Natural killer cell (primary cell): Measurements from ENCODE around the gene SMPDL3A. TPM values are rescaled to one million over a fixed set of nuclear protein-coding genes. Genes with fewer than 3 reads are reported as not detected.

ENCODE experiments used
- ATAC-seq, 3 donors: fragments of 150-1000 bp in 2 of 3; fragments of 200-7000 bp in 1 of 3; cut with Tn5 transposase; 1 replicate in 1 of 3; 2 replicates in 2 of 3; pipeline ENCODE4 v1.10.0; 2021; ENCODE audit warnings: mild to moderate bottlenecking in 2 of 3, moderate library complexity in 2 of 3
- DNase-seq, 2 donors: peaks; one replicate each; pipeline versions ENCODE4 v3.0.0 to v3.0.0-alpha.2; 2013 to 2021; ENCODE audit warnings: mixed read lengths in 1 of 2
- H3K27ac ChIP-seq: one replicate; pipeline ENCODE4 v1.5.1; 2013; ENCODE audit warnings: mild to moderate bottlenecking, low read length
- H3K27me3 ChIP-seq: one replicate; pipeline ENCODE4 v1.6.1; 2013; ENCODE audit warnings: low read length; ENCODE audit not compliant: control insufficient read depth, insufficient read depth
- H3K36me3 ChIP-seq: one replicate; pipeline ENCODE4 v1.6.1; 2013; ENCODE audit warnings: low read length; ENCODE audit not compliant: control insufficient read depth, insufficient read depth
- H3K4me1 ChIP-seq: one replicate; pipeline ENCODE4 v1.6.1; 2013; ENCODE audit warnings: low read length; ENCODE audit not compliant: control insufficient read depth, insufficient read depth
- H3K4me3 ChIP-seq: one replicate; pipeline ENCODE4 v1.5.1; 2013; ENCODE audit warnings: low read length
- H3K9me3 ChIP-seq: one replicate; pipeline ENCODE4 v1.6.1; 2013; ENCODE audit warnings: low read length; ENCODE audit not compliant: control insufficient read depth, insufficient read depth
- H3K27ac Mint-ChIP-seq, 2 donors: one replicate each; pipeline ENCODE4 v1.8.0; 2022; ENCODE audit warnings: mild to moderate bottlenecking in 2 of 2, mixed read lengths in 2 of 2, moderate library complexity in 1 of 2
- H3K27me3 Mint-ChIP-seq, 2 donors: one replicate each; pipeline ENCODE4 v1.8.0; 2022; ENCODE audit warnings: low read depth in 2 of 2, mixed read lengths in 2 of 2
- H3K36me3 Mint-ChIP-seq: one replicate; pipeline ENCODE4 v1.8.0; 2022; ENCODE audit warnings: mixed read lengths
- H3K4me1 Mint-ChIP-seq, 2 donors: one replicate each; pipeline ENCODE4 v1.8.0; 2022; ENCODE audit warnings: mixed read lengths in 2 of 2
- H3K4me3 Mint-ChIP-seq: one replicate; pipeline ENCODE4 v1.8.0; 2022; ENCODE audit warnings: mild to moderate bottlenecking, moderate library complexity, mixed read lengths
- H3K9me3 Mint-ChIP-seq, 2 donors: one replicate each; pipeline ENCODE4 v1.8.0; 2022; ENCODE audit warnings: mixed read lengths in 2 of 2
- WGBS: methylation state at CpG from one replicate; pipeline ENCODE4 v1.1.7; 2013; ENCODE audit warnings: missing lambda C conversion rate; ENCODE audit not compliant: insufficient coverage; 5-methylcytosine and 5-hydroxymethylcytosine counted together
- intact Hi-C: fragments of 100-400 bp; cut with micrococcal nuclease; formaldehyde crosslinking; loops from one replicate; pipeline ENCODE4 v1.14.2; 2022
- total RNA-seq, 4 donors: library from RNA; stranded (reverse); fragments of 120-200 nt in 1 of 4; gene quantifications; one replicate each; pipeline versions ENCODE4 v1.2.3 to v1.2.4, GENCODE V29; 2013 to 2022
- TF ChIP-seq, protein P1 (sequence below): fragments of 200-600 bp; IDR thresholded peaks from one replicate; pipeline ENCODE4 v1.8.0; 2022; ENCODE audit warnings: antibody characterized with exemption

The SMPDL3A gene
- total RNA-seq, 3 donors from 2014 or later (not counting 1 experiment from before 2014, with no cell fraction given): 1.1 to 4.3 (median 3.9) TPM

DNA sequence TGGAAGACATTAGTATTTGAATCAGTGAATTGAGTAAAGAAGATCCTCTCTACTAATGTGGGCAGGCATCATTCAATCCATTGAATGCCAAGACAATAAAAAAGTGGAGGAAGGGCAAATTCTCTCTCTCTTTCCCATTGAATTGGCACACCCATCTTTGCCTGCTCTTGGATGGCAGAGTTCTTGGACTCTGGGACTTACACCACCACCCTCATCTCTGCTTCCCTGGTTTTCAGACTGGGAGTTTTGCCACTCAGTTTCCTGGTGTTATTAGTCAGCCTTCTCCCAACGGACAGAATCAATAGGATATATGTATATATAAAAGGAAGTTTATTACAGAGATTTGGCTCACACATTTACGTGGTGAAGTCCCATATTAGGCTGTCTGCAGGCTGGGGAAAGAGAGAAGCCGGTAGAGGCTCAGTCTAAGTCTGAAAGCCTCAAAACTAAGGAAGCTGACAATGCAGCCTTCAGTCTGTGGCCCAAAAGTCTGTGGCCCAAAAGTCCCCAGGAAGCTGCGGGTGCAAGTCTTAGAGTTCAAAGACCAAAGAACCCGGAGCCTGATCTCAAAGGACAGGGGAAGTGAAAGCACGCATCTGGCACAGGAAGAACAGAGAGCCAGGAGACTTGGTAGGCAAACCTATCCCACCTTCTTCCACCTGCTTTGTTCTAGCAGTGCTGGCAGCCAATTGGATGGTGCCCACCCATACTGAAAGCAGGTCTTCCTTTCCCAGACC lies 64.4 kb downstream of the SMPDL3A start:
- H3K36me3 Mint-ChIP-seq: no peaks in the 10 kb centered on the region
- 74% methylated on average over 5 of the region's 6 CpGs for WGBS
- Histone ChIP-seq H3K4me1 (no peaks in the 10 kb centered on the region), H3K27me3 (no peaks in the 10 kb centered on the region), H3K27ac (no peak overlapping the region), H3K36me3 (no peaks in the 10 kb centered on the region), H3K9me3 (no peaks in the 10 kb centered on the region), H3K4me3 (no peak overlapping the region)
- H3K27ac Mint-ChIP-seq: no peak overlapping the region
- DNase-seq (no peak), ATAC-seq (no peak)
- H3K9me3 Mint-ChIP-seq: peaks cover 0 to 2% of the 10 kb centered on the region in 2 donors
- H3K4me3 Mint-ChIP-seq: no peak overlapping the region
- intact Hi-C loops: no loop called here
- H3K27me3 Mint-ChIP-seq: peaks cover 0 to 12% of the 10 kb centered on the region in 2 donors
- TF ChIP-seq, protein P1, sequence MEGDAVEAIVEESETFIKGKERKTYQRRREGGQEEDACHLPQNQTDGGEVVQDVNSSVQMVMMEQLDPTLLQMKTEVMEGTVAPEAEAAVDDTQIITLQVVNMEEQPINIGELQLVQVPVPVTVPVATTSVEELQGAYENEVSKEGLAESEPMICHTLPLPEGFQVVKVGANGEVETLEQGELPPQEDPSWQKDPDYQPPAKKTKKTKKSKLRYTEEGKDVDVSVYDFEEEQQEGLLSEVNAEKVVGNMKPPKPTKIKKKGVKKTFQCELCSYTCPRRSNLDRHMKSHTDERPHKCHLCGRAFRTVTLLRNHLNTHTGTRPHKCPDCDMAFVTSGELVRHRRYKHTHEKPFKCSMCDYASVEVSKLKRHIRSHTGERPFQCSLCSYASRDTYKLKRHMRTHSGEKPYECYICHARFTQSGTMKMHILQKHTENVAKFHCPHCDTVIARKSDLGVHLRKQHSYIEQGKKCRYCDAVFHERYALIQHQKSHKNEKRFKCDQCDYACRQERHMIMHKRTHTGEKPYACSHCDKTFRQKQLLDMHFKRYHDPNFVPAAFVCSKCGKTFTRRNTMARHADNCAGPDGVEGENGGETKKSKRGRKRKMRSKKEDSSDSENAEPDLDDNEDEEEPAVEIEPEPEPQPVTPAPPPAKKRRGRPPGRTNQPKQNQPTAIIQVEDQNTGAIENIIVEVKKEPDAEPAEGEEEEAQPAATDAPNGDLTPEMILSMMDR: no peak
- no peaks in the 10 kb centered on the region for H3K4me1 Mint-ChIP-seq

Other genes starting within 250 kb of the SMPDL3A start
- under 1 TPM in 1 of 3 donors, not detected in 2; 0.95 TPM for gene PKIB, start 178.9 kb upstream of the SMPDL3A start, total RNA-seq
- not detected for gene FABP7, start 9.5 kb upstream of the SMPDL3A start, total RNA-seq
- gene CLVS2, start 207.0 kb downstream of the SMPDL3A start, total RNA-seq: not detected